Measurements from ENCODE around the gene ARRB1.

ARRB1 gene

GRCh38 chr11:75265851-75266531 lies 85.5 kb downstream of the ARRB1 start:
- H3K4me3 ChIP-seq (ENCODE audit: control insufficient read depth, low read depth, low read length): no peak overlapping the region
- DNase-seq (ENCODE audit: low read depth): no peak
- no peak for TF ChIP-seq CTCF (IDR thresholded peaks at IDR 0.05; ENCODE audit: control insufficient read depth, insufficient read depth, low read depth, low read length, missing control alignments)

GRCh38 chr11:75264971-75265370 lies 86.5 kb downstream of the ARRB1 start:
- H3K4me3 ChIP-seq (ENCODE audit: control insufficient read depth, low read depth, low read length): no peak overlapping the region
- DNase-seq (ENCODE audit: low read depth): no peak
- no peak for TF ChIP-seq CTCF (IDR thresholded peaks at IDR 0.05; ENCODE audit: control insufficient read depth, insufficient read depth, low read depth, low read length, missing control alignments)

- TF ChIP-seq CTCF (IDR thresholded peaks at IDR 0.05; ENCODE audit: control insufficient read depth, insufficient read depth, low read depth, low read length, missing control alignments): no peak
- no peak overlapping the region for H3K4me3 ChIP-seq (ENCODE audit: control insufficient read depth, low read depth, low read length)
- DNase-seq (ENCODE audit: low read depth): no peak
Observed at GRCh38 chr11:75264356-75264755, 87.1 kb downstream of the ARRB1 start.

GRCh38 chr11:75263944-75264349 lies 87.5 kb downstream of the ARRB1 start:
- DNase-seq (ENCODE audit: low read depth): no peak
- no peak for TF ChIP-seq CTCF (IDR thresholded peaks at IDR 0.05; ENCODE audit: control insufficient read depth, insufficient read depth, low read depth, low read length, missing control alignments)
- H3K4me3 ChIP-seq (ENCODE audit: control insufficient read depth, low read depth, low read length): no peak overlapping the region

GRCh38 chr11:75262961-75263852 lies 88.3 kb downstream of the ARRB1 start:
- no peak for TF ChIP-seq CTCF (IDR thresholded peaks at IDR 0.05; ENCODE audit: control insufficient read depth, insufficient read depth, low read depth, low read length, missing control alignments)
- H3K4me3 ChIP-seq (ENCODE audit: control insufficient read depth, low read depth, low read length): no peak overlapping the region
- no peak for DNase-seq (ENCODE audit: low read depth)

GRCh38 chr11:75262436-75262835 lies 89.0 kb downstream of the ARRB1 start:
- no peak overlapping the region for H3K4me3 ChIP-seq (ENCODE audit: control insufficient read depth, low read depth, low read length)
- no peak for TF ChIP-seq CTCF (IDR thresholded peaks at IDR 0.05; ENCODE audit: control insufficient read depth, insufficient read depth, low read depth, low read length, missing control alignments)
- no peak for DNase-seq (ENCODE audit: low read depth)
